ENCODE results near the gene ZBTB7C. TPM values are rescaled to one million over a fixed set of nuclear protein-coding genes. Genes with fewer than 3 reads are reported as not detected.

The ZBTB7C gene
- total and polyA plus RNA-seq, 9 of the 15 experiments (the other 6 are each of a cell fraction or from before 2014, with no cell fraction given), result not detected

DNA sequence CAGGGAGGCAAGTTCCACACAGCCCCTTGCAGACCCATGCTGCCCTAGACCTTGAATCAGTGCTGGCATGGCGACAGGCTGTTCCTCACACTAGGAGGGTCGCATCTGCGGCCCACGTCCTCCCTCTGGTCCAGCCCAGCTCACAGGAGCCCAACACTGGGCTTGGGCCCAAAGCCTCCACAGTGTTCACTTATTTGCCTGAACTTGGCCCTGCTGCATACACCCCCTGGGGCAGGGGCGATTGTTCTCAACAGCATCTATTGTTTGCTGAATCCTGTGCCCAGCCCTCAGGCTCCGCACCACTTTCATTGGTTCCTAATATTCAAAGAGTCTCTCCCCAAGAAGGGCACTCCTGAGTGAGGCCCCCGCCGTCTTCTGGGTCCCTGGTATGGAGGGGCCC lies 90.7 kb downstream of the ZBTB7C start:
- ATAC-seq (no peak), DNase-seq (ENCODE audit: extremely low read depth in 1 of 4, low spot score in 3 of 4) (no peak), FAIRE-seq (no peak)
- Histone ChIP-seq H3K9me3 (replicated peaks; ENCODE audit: control insufficient read depth, insufficient read depth, low read depth, low read length) (no peaks in the 10 kb centered on the region), H2AFZ (ENCODE audit: low read depth, low read length) (no peak overlapping the region), H3K9ac (ENCODE audit: insufficient read depth in 1 of 2, low read depth in 2 of 2, low read length in 2 of 2) (no peak overlapping the region), H4K20me1 (replicated peaks; ENCODE audit: control insufficient read depth, insufficient read depth, low read length) (no peaks in the 10 kb centered on the region), H3K27me3 (ENCODE audit: control insufficient read depth in 2 of 2, insufficient read depth in 2 of 2, low read length in 2 of 2) (peaks cover 0 to 8% of the 10 kb centered on the region in 2 experiments; a peak in 1 of 5 replicates), H3K79me2 (ENCODE audit: control insufficient read depth, insufficient read depth, low read length) (no peaks in the 10 kb centered on the region), H3K36me3 (ENCODE audit: control insufficient read depth, insufficient read depth, low read length) (no peaks in the 10 kb centered on the region), H3K4me3 (no peak overlapping the region), H3K4me1 (replicated peaks in 1 of 2; ENCODE audit: control insufficient read depth in 2 of 2, insufficient read depth in 2 of 2, low read length in 2 of 2) (no peaks in the 10 kb centered on the region), H3K27ac (ENCODE audit: extremely low read depth, low read depth, low read length) (no peak overlapping the region), H3K4me2 (ENCODE audit: insufficient read depth, low read length) (no peak overlapping the region), H3K9me1 (ENCODE audit: control insufficient read depth, insufficient read depth, low read length) (no peaks in the 10 kb centered on the region)
- TF ChIP-seq RREB1 (CRISPR knock-in tag; IDR thresholded peaks at IDR 0.05), result no peak
- no peak for TF ChIP-seq BCOR (IDR thresholded peaks at IDR 0.05)
- no peak for TF ChIP-seq HDAC3 (IDR thresholded peaks at IDR 0.05; ENCODE audit: borderline replicate concordance, partially characterized antibody)
- no peak for TF ChIP-seq RUNX1 (IDR thresholded peaks at IDR 0.05; ENCODE audit: low read depth)
- TF ChIP-seq ZNF436 (CRISPR knock-in tag; IDR thresholded peaks at IDR 0.05), result no peak
- TF ChIP-seq HDAC8 (tag; IDR thresholded peaks at IDR 0.05), result no peak
- TF ChIP-seq, protein P1, sequence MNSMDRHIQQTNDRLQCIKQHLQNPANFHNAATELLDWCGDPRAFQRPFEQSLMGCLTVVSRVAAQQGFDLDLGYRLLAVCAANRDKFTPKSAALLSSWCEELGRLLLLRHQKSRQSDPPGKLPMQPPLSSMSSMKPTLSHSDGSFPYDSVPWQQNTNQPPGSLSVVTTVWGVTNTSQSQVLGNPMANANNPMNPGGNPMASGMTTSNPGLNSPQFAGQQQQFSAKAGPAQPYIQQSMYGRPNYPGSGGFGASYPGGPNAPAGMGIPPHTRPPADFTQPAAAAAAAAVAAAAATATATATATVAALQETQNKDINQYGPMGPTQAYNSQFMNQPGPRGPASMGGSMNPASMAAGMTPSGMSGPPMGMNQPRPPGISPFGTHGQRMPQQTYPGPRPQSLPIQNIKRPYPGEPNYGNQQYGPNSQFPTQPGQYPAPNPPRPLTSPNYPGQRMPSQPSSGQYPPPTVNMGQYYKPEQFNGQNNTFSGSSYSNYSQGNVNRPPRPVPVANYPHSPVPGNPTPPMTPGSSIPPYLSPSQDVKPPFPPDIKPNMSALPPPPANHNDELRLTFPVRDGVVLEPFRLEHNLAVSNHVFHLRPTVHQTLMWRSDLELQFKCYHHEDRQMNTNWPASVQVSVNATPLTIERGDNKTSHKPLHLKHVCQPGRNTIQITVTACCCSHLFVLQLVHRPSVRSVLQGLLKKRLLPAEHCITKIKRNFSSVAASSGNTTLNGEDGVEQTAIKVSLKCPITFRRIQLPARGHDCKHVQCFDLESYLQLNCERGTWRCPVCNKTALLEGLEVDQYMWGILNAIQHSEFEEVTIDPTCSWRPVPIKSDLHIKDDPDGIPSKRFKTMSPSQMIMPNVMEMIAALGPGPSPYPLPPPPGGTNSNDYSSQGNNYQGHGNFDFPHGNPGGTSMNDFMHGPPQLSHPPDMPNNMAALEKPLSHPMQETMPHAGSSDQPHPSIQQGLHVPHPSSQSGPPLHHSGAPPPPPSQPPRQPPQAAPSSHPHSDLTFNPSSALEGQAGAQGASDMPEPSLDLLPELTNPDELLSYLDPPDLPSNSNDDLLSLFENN (IDR thresholded peaks at IDR 0.05; ENCODE audit: low read depth in 2 of 2, low read length in 2 of 2), result no peak
- TF ChIP-seq SLC30A9 (CRISPR knock-in tag; IDR thresholded peaks at IDR 0.05), result no peak
- no peak for TF ChIP-seq MLLT1 (IDR thresholded peaks at IDR 0.05)
- no peak for TF ChIP-seq HSF4 (CRISPR knock-in tag; IDR thresholded peaks at IDR 0.05; ENCODE audit: borderline replicate concordance)
- no peak for TF ChIP-seq ZNF175 (CRISPR knock-in tag; IDR thresholded peaks at IDR 0.05; ENCODE audit: low read depth)
- no peak for TF ChIP-seq GATAD2B (IDR thresholded peaks at IDR 0.05; ENCODE audit: borderline replicate concordance)
- TF ChIP-seq TFAM (CRISPR knock-in tag; conservative IDR thresholded peaks at IDR 0.05), result no peak
- BruUV-seq (replicated peaks), result no TSS peak
- CTCF ChIA-PET (ENCODE audit: low intra/inter-chr PET ratio), result interaction anchor here (0.6 to 0.9 kb wide), 2 partner anchors 88 to 157 kb away, joined by 3 to 4 read pairs; no protein-coding TSS in a partner anchor
- WGBS (ENCODE audit: insufficient coverage, low coverage, missing lambda C conversion rate), result 5% methylated on average over 7 of the region's 8 CpGs
- POLR2A ChIA-PET, result no interaction called here
- in situ Hi-C loops (cut with MboI) (no loop called here), intact Hi-C loops (cut with micrococcal nuclease) (loop anchor here (10.0 kb wide), 1 partner anchor 294 kb away; no protein-coding TSS in a partner anchor)

All from K562 (cell line).